Measurements from ENCODE around the gene BIRC6. TPM values are rescaled to one million over a fixed set of nuclear protein-coding genes. Genes with fewer than 3 reads are reported as not detected.

BIRC6 gene
- total RNA-seq, 1 experiment from 2014 or later = 63.1 TPM

DNA sequence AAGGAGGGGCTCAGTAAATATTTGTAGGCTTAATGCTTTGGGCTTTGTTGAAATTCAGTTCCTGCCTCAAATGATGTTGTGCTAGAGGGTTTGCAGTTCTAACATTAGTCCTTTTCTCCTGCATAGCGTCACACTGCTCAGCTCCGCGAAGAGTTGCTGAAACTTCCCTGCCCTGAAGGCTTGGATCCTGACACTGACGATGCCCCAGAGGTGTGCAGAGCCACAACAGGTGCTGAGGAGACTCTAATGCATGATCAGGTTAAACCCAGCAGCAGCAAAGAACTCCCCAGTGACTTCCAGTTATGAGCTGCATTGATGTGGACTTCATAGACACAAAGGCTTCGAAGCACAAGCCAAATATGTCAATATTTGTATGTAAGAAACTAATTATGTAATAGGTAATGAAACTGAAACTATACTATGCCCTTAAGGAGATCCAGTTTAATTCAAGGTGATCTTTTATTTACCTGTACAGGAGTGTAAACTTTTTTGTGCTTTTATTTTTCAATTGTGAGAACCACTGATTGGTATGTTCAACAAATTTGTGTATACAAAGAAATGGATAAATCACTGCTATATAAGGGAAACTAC is 260.9 kb downstream of the BIRC6 start:
- H3K36me3 Mint-ChIP-seq = peaks cover 21% of the 10 kb centered on the region
- no peaks in the 10 kb centered on the region for H3K4me1 Mint-ChIP-seq
- ATAC-seq (no peak), DNase-seq (ENCODE audit: low spot score) (no peak)
- POLR2A ChIA-PET = no interaction called here
- no peak overlapping the region for H3K4me3 Mint-ChIP-seq
- H3K27me3 Mint-ChIP-seq (ENCODE audit: low read depth) = no peaks in the 10 kb centered on the region
- CTCF ChIA-PET = no interaction called here
- TF ChIP-seq IRF2 (CRISPR knock-in tag; IDR thresholded peaks at IDR 0.05; ENCODE audit: borderline replicate concordance, low read depth) = no peak
- H3K27ac Mint-ChIP-seq = no peak overlapping the region
- no peaks in the 10 kb centered on the region for H3K9me3 Mint-ChIP-seq

DNA sequence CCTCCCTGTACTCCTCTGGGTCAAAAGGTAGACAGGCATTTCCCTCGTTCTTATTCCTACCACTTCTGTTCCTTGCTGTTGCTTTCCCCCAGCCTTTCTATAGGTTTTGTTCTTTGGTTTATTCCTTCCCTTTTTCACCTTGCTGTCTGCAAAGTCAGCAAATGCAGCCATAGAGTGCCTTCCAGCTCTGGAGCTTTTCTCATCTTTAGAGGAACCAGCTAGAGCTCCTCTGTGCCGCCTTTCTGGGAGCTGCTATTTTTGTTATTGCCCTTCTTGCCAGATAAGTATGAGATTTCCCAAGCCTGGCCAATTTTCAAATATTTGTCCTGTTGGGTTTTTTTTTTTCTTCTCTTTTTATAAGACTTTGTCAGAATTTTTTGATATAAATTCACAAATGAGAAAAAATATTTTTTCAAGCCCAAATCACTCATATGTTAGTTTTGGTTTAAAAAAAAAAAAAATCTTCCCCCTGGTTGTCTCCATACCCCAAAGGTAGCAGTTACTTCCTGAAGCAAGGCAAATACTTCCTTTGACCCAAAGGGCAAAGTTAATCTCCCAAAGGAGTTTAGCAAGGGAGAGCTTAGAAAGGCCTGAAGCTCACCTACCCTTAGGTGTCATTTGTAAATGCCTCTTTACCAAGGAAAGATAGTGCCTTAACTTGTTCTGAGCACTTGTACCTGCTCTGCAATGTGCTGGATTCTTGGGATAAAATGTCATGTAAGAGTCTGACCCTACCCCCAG is 265.9 kb downstream of the BIRC6 start:
- no peak for TF ChIP-seq SOX15 (CRISPR knock-in tag; IDR thresholded peaks at IDR 0.05)
- DNase-seq (ENCODE audit: low spot score) (no peak), ATAC-seq (no peak)
- Mint-ChIP-seq H3K36me3 (peaks cover 11% of the 10 kb centered on the region), H3K9me3 (no peaks in the 10 kb centered on the region), H3K27ac (peak overlapping the region; percentile 47; the same call in 1 of the 2 replicates), H3K4me3 (no peak overlapping the region), H3K27me3 (ENCODE audit: low read depth) (no peaks in the 10 kb centered on the region), H3K4me1 (peaks cover 13% of the 10 kb centered on the region)
- POLR2A ChIA-PET = no interaction called here
- CTCF ChIA-PET = no interaction called here

DNA sequence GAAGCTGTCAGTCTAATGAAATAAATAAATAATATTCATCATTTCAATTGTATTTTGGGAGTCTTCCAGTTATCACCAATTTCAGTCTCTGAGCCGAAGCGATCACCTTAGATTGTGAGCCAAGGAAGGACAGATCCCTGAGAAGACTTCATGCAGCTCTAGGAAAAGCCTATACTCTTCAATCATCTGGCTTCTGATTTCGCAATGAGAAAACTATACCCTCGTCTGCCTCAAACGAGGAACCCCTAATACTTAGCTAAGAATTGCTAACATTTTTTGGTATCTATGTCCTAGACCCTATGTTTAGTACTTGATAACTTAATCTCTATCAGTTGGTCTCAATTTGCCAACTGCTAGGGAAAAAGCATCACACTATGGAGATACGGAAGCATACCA is 266.5 kb downstream of the BIRC6 start:
- no peaks in the 10 kb centered on the region for H3K9me3 Mint-ChIP-seq
- peaks cover 14% of the 10 kb centered on the region for H3K4me1 Mint-ChIP-seq
- no peak overlapping the region for H3K4me3 Mint-ChIP-seq

More for the DNA sequence above, 266.5 kb downstream of the BIRC6 start:
- POLR2A ChIA-PET = no interaction called here
- no peak for ATAC-seq
- TF ChIP-seq NR2C2 (CRISPR knock-in tag; IDR thresholded peaks at IDR 0.05) (no peak), CREB1 (CRISPR knock-in tag; IDR thresholded peaks at IDR 0.05) (no peak), RELA (CRISPR knock-in tag; IDR thresholded peaks at IDR 0.05; ENCODE audit: borderline replicate concordance) (no peak), JAZF1 (CRISPR knock-in tag; IDR thresholded peaks at IDR 0.05) (no peak), OVOL2 (CRISPR knock-in tag; IDR thresholded peaks at IDR 0.05; ENCODE audit: borderline replicate concordance) (no peak), FOXJ3 (CRISPR knock-in tag; IDR thresholded peaks at IDR 0.05; ENCODE audit: borderline replicate concordance) (no peak), FOXP1 (CRISPR knock-in tag; IDR thresholded peaks at IDR 0.05; ENCODE audit: borderline replicate concordance) (no peak), RORB (CRISPR knock-in tag; IDR thresholded peaks at IDR 0.05) (no peak), GABPB1 (CRISPR knock-in tag; IDR thresholded peaks at IDR 0.05) (no peak), JUN (CRISPR knock-in tag; IDR thresholded peaks at IDR 0.05) (no peak), ZNF317 (CRISPR knock-in tag; IDR thresholded peaks at IDR 0.05; ENCODE audit: borderline replicate concordance, low read depth) (no peak)
- TF ChIP-seq, protein P1, sequence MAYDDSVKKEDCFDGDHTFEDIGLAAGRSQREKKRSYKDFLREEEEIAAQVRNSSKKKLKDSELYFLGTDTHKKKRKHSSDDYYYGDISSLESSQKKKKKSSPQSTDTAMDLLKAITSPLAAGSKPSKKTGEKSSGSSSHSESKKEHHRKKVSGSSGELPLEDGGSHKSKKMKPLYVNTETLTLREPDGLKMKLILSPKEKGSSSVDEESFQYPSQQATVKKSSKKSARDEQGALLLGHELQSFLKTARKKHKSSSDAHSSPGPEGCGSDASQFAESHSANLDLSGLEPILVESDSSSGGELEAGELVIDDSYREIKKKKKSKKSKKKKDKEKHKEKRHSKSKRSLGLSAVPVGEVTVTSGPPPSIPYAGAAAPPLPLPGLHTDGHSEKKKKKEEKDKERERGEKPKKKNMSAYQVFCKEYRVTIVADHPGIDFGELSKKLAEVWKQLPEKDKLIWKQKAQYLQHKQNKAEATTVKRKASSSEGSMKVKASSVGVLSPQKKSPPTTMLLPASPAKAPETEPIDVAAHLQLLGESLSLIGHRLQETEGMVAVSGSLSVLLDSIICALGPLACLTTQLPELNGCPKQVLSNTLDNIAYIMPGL (CRISPR knock-in tag; IDR thresholded peaks at IDR 0.05) = no peak
- TF ChIP-seq, protein P2, sequence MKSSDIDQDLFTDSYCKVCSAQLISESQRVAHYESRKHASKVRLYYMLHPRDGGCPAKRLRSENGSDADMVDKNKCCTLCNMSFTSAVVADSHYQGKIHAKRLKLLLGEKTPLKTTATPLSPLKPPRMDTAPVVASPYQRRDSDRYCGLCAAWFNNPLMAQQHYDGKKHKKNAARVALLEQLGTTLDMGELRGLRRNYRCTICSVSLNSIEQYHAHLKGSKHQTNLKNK (CRISPR knock-in tag; IDR thresholded peaks at IDR 0.05) = no peak
- TF ChIP-seq, protein P3, sequence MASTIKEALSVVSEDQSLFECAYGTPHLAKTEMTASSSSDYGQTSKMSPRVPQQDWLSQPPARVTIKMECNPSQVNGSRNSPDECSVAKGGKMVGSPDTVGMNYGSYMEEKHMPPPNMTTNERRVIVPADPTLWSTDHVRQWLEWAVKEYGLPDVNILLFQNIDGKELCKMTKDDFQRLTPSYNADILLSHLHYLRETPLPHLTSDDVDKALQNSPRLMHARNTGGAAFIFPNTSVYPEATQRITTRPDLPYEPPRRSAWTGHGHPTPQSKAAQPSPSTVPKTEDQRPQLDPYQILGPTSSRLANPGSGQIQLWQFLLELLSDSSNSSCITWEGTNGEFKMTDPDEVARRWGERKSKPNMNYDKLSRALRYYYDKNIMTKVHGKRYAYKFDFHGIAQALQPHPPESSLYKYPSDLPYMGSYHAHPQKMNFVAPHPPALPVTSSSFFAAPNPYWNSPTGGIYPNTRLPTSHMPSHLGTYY (CRISPR knock-in tag; IDR thresholded peaks at IDR 0.05) = no peak
- TF ChIP-seq, protein P4, sequence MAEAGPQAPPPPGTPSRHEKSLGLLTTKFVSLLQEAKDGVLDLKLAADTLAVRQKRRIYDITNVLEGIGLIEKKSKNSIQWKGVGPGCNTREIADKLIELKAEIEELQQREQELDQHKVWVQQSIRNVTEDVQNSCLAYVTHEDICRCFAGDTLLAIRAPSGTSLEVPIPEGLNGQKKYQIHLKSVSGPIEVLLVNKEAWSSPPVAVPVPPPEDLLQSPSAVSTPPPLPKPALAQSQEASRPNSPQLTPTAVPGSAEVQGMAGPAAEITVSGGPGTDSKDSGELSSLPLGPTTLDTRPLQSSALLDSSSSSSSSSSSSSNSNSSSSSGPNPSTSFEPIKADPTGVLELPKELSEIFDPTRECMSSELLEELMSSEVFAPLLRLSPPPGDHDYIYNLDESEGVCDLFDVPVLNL (CRISPR knock-in tag; IDR thresholded peaks at IDR 0.05; ENCODE audit: borderline replicate concordance, low read depth) = no peak
- TF ChIP-seq, protein P5, sequence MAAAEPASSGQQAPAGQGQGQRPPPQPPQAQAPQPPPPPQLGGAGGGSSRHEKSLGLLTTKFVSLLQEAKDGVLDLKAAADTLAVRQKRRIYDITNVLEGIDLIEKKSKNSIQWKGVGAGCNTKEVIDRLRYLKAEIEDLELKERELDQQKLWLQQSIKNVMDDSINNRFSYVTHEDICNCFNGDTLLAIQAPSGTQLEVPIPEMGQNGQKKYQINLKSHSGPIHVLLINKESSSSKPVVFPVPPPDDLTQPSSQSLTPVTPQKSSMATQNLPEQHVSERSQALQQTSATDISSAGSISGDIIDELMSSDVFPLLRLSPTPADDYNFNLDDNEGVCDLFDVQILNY (CRISPR knock-in tag; IDR thresholded peaks at IDR 0.05) = no peak
- TF ChIP-seq, protein P6, sequence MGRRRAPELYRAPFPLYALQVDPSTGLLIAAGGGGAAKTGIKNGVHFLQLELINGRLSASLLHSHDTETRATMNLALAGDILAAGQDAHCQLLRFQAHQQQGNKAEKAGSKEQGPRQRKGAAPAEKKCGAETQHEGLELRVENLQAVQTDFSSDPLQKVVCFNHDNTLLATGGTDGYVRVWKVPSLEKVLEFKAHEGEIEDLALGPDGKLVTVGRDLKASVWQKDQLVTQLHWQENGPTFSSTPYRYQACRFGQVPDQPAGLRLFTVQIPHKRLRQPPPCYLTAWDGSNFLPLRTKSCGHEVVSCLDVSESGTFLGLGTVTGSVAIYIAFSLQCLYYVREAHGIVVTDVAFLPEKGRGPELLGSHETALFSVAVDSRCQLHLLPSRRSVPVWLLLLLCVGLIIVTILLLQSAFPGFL (CRISPR knock-in tag; IDR thresholded peaks at IDR 0.05; ENCODE audit: borderline replicate concordance) = no peak
- no peak overlapping the region for H3K27ac Mint-ChIP-seq
- H3K36me3 Mint-ChIP-seq = peaks cover 9% of the 10 kb centered on the region
- CTCF ChIA-PET = no interaction called here
- no peaks in the 10 kb centered on the region for H3K27me3 Mint-ChIP-seq (ENCODE audit: low read depth)
- DNase-seq (ENCODE audit: low spot score) = no peak
